ENCODE results near the gene RRP1. TPM values are rescaled to one million over a fixed set of nuclear protein-coding genes. Genes with fewer than 3 reads are reported as not detected.

RRP1 gene
- total RNA-seq, 1 experiment from 2014 or later: 53.9 TPM

DNA sequence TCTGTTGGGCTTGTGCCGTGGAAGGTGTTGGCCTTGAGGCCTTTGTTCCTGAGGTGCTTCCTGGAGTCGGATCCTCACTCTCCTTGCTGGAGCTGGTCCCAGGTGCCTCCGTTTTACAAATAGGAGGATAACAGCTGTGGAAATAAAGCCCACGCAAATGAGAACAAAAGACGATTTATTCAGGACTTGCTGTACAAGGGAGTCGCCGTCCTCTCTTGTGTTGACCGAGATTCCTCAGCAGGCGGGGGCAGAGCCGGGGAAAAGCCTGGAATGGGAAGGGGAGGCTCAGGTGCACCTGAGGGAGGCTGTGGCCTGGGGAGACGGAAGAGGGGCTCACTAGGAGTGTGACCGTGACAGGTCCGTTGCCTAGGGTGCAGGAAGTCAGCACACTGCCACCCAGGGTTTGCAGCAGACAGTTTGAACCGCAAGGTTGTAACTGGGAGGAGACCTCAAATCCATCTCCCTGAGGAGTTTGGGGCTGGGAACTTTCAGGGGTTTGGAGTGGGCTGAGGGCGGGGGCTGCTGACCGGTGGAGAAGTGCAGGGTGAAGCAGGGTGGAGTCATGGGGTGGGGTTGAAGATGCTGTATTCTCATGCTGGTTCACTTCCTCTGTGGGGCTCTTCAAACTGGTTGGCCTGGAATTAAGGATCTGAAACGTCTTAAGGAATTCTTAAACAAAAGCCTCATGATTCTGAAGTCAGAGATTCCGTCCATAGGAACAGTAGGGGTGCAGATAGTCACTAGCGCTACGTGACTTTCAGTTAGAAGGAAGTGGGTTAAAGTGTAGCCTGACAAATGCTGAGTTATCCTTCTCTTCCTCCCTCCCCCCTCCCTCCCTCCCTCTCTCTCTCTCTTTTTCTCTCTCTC is 10.7 kb upstream of the RRP1 start:
- Histone ChIP-seq H3K4me3 (replicated peaks in 1 of 2; ENCODE audit: low read depth in 1 of 2, low read length in 2 of 2) (no peak overlapping the region), H3K27ac (ENCODE audit: low read depth, low read length) (no peak overlapping the region), H2AFZ (ENCODE audit: low read depth, low read length, poor library complexity, severe bottlenecking) (no peak overlapping the region), H4K20me1 (ENCODE audit: insufficient read depth) (no peaks in the 10 kb centered on the region), H3K36me3 (ENCODE audit: control insufficient read depth in 1 of 2, insufficient read depth in 2 of 2, low read length in 2 of 2) (peaks cover under 1 to 3% of the 10 kb centered on the region in 2 experiments; a peak in 2 of 4 replicates), H3K79me2 (ENCODE audit: insufficient read depth, low read length) (peaks cover 18% of the 10 kb centered on the region), H3K27me3 (ENCODE audit: insufficient read depth, low read length) (no peaks in the 10 kb centered on the region), H3K9ac (ENCODE audit: low read length) (no peak overlapping the region), H3K9me2 (ENCODE audit: insufficient read depth) (no peaks in the 10 kb centered on the region), H3K4me2 (ENCODE audit: low read length) (no peak overlapping the region), H3K4me1 (ENCODE audit: control insufficient read depth in 1 of 2, insufficient read depth in 2 of 2, low read length in 2 of 2) (peaks cover 6 to 39% of the 10 kb centered on the region in 2 experiments; a peak in 3 of 4 replicates), H3K9me3 (ENCODE audit: control insufficient read depth in 1 of 2, insufficient read depth in 1 of 2, low read depth in 1 of 2, low read length in 2 of 2) (no peaks in the 10 kb centered on the region)
- BruUV-seq (replicated peaks): no TSS peak
- RAD21 ChIA-PET (ENCODE audit: low non-redundant PET in 1 of 2, low total read pairs in 2 of 2, uncharacterized antibody in 2 of 2, unreplicated experiment in 2 of 2): no interaction called here
- CTCF ChIA-PET: no interaction called here
- TF ChIP-seq TCF7L2 (IDR thresholded peaks at IDR 0.05; ENCODE audit: borderline replicate concordance, extremely low read depth, insufficient read depth, insufficient read length): no peak
- TF ChIP-seq ATF3 (IDR thresholded peaks at IDR 0.05): no peak
- TF ChIP-seq POLR2AphosphoS5 (IDR thresholded peaks at IDR 0.05; ENCODE audit: low read depth, low read length): no peak
- no peak for TF ChIP-seq CEBPB (IDR thresholded peaks at IDR 0.05; ENCODE audit: low read depth)
- TF ChIP-seq ZNF274 (IDR thresholded peaks at IDR 0.05; ENCODE audit: low read depth, low read length): no peak
- no peak for TF ChIP-seq FOSL1 (IDR thresholded peaks at IDR 0.05; ENCODE audit: low read depth)
- TF ChIP-seq, protein P1, sequence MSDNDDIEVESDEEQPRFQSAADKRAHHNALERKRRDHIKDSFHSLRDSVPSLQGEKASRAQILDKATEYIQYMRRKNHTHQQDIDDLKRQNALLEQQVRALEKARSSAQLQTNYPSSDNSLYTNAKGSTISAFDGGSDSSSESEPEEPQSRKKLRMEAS (IDR thresholded peaks at IDR 0.05): no peak
- no peak for TF ChIP-seq ZFX (IDR thresholded peaks at IDR 0.05)
- TF ChIP-seq POLR2A (IDR thresholded peaks at IDR 0.05; ENCODE audit: borderline replicate concordance, extremely low read depth, insufficient read depth, insufficient read length): no peak
- no peak for TF ChIP-seq EZH2phosphoT487 (IDR thresholded peaks at IDR 0.05; ENCODE audit: borderline replicate concordance)
- no peak for TF ChIP-seq CBX3 (IDR thresholded peaks at IDR 0.05; ENCODE audit: low read depth)
- TF ChIP-seq, protein P2, sequence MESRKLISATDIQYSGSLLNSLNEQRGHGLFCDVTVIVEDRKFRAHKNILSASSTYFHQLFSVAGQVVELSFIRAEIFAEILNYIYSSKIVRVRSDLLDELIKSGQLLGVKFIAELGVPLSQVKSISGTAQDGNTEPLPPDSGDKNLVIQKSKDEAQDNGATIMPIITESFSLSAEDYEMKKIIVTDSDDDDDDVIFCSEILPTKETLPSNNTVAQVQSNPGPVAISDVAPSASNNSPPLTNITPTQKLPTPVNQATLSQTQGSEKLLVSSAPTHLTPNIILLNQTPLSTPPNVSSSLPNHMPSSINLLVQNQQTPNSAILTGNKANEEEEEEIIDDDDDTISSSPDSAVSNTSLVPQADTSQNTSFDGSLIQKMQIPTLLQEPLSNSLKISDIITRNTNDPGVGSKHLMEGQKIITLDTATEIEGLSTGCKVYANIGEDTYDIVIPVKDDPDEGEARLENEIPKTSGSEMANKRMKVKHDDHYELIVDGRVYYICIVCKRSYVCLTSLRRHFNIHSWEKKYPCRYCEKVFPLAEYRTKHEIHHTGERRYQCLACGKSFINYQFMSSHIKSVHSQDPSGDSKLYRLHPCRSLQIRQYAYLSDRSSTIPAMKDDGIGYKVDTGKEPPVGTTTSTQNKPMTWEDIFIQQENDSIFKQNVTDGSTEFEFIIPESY (IDR thresholded peaks at IDR 0.05; ENCODE audit: extremely low read depth, insufficient replicate concordance, low read length): no peak
- TF ChIP-seq, protein P3, sequence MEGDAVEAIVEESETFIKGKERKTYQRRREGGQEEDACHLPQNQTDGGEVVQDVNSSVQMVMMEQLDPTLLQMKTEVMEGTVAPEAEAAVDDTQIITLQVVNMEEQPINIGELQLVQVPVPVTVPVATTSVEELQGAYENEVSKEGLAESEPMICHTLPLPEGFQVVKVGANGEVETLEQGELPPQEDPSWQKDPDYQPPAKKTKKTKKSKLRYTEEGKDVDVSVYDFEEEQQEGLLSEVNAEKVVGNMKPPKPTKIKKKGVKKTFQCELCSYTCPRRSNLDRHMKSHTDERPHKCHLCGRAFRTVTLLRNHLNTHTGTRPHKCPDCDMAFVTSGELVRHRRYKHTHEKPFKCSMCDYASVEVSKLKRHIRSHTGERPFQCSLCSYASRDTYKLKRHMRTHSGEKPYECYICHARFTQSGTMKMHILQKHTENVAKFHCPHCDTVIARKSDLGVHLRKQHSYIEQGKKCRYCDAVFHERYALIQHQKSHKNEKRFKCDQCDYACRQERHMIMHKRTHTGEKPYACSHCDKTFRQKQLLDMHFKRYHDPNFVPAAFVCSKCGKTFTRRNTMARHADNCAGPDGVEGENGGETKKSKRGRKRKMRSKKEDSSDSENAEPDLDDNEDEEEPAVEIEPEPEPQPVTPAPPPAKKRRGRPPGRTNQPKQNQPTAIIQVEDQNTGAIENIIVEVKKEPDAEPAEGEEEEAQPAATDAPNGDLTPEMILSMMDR (IDR thresholded peaks at IDR 0.05 in 2 of 3, conservative IDR thresholded peaks at IDR 0.05 in 1 of 3; ENCODE audit: borderline replicate concordance in 1 of 3, insufficient read depth in 1 of 3, low read depth in 2 of 3, low read length in 2 of 3): no peak
- no peak for TF ChIP-seq ELF1 (IDR thresholded peaks at IDR 0.05; ENCODE audit: borderline replicate concordance, low read depth)
- no peak for TF ChIP-seq YY1 (IDR thresholded peaks at IDR 0.05; ENCODE audit: extremely low read depth, insufficient replicate concordance, low read depth, low read length)
- TF ChIP-seq SIN3A (IDR thresholded peaks at IDR 0.05; ENCODE audit: low read depth): no peak
- no peak for TF ChIP-seq SRF (IDR thresholded peaks at IDR 0.05; ENCODE audit: low read depth)
- intact Hi-C loops (cut with micrococcal nuclease): no loop called here
- DNase-seq (ENCODE audit: low read depth, low spot score) (no peak), ATAC-seq (no peak)
- POLR2A ChIA-PET: no interaction called here
